MG63 (cell line): ENCODE data around the gene SPRED2. TPM values are rescaled to one million over a fixed set of nuclear protein-coding genes. Genes with fewer than 3 reads are reported as not detected.

Experiments used
- DNase-seq: peaks from one replicate; pipeline ENCODE4 v3.0.0-alpha.2; 2020
- H3K27me3 ChIP-seq: fragments of 250-450 bp; sonication (Bioruptor Pico); 2 replicates; pipeline ENCODE4 v1.5.1; 2020; ENCODE audit warnings: mild to moderate bottlenecking, moderate library complexity
- H3K36me3 ChIP-seq: fragments of 250-450 bp; sonication (Bioruptor Pico); 2 replicates; pipeline ENCODE4 v1.5.1; 2020; ENCODE audit warnings: mild to moderate bottlenecking, moderate library complexity
- H3K4me3 ChIP-seq: fragments of 250-450 bp; sonication (Bioruptor Pico); 2 replicates; pipeline ENCODE4 v1.5.1; 2020; ENCODE audit warnings: mild to moderate bottlenecking, moderate library complexity
- H3K9me3 ChIP-seq: fragments of 250-450 bp; sonication (Bioruptor Pico); 2 replicates; pipeline ENCODE4 v1.5.1; 2020; ENCODE audit warnings: mild to moderate bottlenecking, moderate library complexity
- total RNA-seq: library from RNA; depleted of rRNA; stranded (reverse); fragments of >200 nt; shearing (Covaris generic); gene quantifications from 2 replicates; pipeline ENCODE4 v1.2.3, GENCODE V29; 2014; ENCODE audit warnings: low replicate concordance; rRNA removed

The SPRED2 gene
- total RNA-seq, 1 experiment from 2014 or later: 3.8 TPM

DNA sequence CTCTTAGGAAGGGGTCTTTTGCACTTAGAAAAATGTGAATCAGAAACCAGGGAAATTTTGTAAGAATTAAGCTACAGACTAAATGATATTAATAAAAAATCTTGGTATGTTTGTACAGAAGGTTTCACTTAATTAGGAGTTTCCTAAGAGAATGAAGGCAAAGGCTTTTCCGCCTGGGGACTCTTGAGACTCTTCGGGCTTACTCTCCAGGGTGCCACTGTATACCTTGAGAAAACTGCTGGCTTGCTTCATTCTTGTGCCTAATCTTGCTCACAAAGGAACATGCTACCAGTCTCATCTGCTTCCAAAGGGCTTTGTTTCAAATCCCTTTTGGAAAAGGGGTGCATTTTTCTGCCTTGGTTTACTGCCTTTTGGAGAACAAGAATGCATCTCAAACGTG is 155.3 kb downstream of the SPRED2 start:
- no peak for DNase-seq
- Histone ChIP-seq H3K4me3 (no peak overlapping the region), H3K36me3 (peaks cover 28% of the 10 kb centered on the region), H3K27me3 (no peaks in the 10 kb centered on the region), H3K9me3 (no peaks in the 10 kb centered on the region)

DNA sequence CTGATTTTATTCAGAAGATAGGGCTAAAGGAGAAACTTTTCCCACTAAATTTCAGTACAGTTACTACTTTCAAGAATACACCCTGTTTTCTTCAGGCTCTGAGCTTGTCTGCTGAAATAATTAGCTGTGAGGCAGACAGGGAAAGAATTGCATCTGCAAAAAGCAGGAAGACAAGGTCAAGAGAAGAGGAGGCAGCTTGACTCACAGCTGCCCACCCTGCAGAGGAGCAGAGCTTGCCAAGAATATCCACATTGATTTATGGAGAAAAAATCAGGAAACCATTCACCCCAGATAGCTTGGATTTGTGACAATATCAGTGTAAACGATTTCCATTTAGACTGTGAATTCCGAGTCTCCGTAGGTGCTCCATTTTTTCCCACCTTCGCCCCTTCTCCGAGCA is 155.8 kb downstream of the SPRED2 start:
- Histone ChIP-seq H3K4me3 (no peak overlapping the region), H3K9me3 (no peaks in the 10 kb centered on the region), H3K27me3 (no peaks in the 10 kb centered on the region), H3K36me3 (peaks cover 33% of the 10 kb centered on the region)
- DNase-seq: no peak

DNA sequence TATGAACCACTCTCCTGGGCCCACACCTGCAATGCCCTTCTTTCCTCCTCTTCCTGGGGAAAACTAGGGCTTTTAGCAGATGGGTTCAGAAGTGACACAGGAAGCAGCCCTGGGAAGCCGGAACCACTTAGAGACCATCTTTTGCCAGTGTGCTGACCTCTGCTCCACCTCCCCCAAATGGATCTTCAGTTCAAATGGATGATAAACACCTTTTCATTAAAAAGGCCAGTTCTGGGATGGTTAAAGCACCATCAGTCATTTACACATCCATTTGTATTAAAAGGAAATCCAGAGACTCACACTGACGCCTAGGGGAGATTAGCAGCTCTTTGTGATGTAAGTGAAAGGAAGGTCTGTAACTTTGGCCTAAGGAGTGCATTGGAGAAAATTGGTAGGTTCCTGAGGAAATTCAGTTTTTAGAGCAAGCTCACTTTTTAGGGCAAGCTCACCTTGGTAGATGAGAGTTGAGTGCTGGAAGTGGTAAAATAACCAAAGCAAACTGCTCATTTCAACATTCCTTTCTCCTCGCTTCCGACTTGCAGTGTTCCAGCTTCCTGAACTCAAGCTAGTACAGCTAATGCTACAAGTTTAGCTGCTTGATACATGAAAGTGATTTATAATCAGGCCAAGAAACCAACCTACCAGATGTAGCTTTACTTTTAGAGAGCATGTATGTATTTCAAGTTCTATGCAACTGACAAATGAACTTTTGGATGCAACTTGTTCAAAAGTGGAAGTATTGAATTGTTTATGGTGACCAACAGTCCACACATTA is 157.1 kb downstream of the SPRED2 start:
- Histone ChIP-seq H3K4me3 (no peak overlapping the region), H3K36me3 (peaks cover 41% of the 10 kb centered on the region), H3K9me3 (no peaks in the 10 kb centered on the region), H3K27me3 (no peaks in the 10 kb centered on the region)
- no peak for DNase-seq

DNA sequence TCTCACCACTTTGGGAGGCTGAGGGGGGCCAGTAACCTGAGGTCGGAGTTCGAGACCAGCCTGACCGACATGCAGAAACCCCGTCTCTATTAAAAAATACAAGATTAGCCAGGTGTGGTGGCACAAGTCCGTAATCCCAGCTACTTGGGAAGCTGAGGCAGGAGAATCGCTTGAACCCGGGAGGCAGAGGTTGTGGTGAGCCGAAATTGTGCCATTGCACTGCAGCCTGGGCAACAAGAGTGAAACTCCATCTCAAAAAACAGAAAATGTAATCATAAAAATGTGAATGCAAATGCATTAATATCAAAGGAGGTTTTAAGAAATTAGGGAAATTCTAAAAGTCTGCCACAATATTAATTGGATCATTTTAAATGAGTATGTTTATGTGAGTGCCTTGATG is 159.1 kb downstream of the SPRED2 start:
- no peak for DNase-seq
- Histone ChIP-seq H3K4me3 (no peak overlapping the region), H3K9me3 (no peaks in the 10 kb centered on the region), H3K27me3 (no peaks in the 10 kb centered on the region), H3K36me3 (peaks cover 42% of the 10 kb centered on the region)

DNA sequence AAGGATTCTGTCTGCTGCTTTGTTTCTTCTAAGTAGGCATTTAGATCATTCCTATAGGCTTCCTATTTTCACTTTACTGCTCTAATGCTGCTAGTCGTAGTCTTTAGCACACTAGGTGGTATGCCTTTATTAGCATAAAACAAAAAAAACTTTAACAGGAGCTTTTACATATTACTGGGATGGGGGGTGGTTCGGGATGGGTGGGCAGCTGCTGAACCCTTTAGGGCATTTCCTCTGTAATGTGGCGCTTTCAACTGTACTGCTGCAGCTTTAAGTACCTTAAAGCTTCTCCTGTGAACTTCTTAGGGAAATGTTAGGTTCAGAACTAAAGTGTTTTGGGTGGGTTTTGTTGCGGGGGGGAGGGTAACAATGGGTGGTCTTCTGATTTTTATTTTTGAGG is 163.4 kb downstream of the SPRED2 start:
- Histone ChIP-seq H3K27me3 (no peaks in the 10 kb centered on the region), H3K4me3 (no peak overlapping the region), H3K36me3 (peaks cover 70% of the 10 kb centered on the region), H3K9me3 (no peaks in the 10 kb centered on the region)
- no peak for DNase-seq

DNA sequence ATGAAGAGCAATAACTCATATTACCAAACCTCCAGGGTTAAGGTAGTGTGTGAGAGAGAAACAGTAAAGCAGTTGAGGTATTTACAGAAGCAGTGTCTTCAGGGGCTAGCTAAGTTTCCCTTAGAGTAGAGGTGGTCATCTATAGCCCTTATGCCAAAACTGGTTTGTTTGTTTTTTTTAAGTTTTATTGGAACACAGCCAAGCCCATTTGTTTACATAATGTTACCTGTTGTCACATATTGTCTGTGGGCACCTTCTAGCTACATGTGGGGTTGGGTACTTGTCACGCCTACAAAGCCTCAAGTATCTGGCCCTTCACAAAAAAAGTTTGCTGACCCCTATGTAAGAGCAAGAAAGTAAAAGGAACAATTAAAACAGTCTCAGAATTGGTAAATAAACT is 165.4 kb downstream of the SPRED2 start:
- peaks cover 65% of the 10 kb centered on the region for H3K36me3 ChIP-seq
- DNase-seq: no peak
- no peaks in the 10 kb centered on the region for H3K9me3 ChIP-seq
- no peak overlapping the region for H3K4me3 ChIP-seq
- H3K27me3 ChIP-seq: no peaks in the 10 kb centered on the region

DNA sequence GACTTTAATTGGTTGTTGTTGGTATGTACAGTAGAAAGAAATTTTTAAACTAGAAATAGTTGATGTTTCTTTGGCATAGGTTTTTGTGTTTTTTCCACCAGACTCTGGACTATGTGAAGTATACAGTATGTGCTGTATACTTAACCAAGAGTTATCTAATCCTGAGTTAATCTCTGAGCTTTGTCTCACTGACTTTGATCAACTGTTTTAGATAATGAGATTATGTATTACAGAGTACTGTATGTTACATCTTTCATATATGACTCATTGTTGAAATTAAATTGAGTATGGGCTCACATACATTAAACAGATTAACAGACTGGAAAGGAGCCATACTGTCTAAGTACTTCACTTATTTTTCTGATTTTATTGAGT is 166.7 kb downstream of the SPRED2 start:
- H3K36me3 ChIP-seq: peaks cover 65% of the 10 kb centered on the region
- no peaks in the 10 kb centered on the region for H3K9me3 ChIP-seq
- no peak overlapping the region for H3K4me3 ChIP-seq
- no peaks in the 10 kb centered on the region for H3K27me3 ChIP-seq
- no peak for DNase-seq

DNA sequence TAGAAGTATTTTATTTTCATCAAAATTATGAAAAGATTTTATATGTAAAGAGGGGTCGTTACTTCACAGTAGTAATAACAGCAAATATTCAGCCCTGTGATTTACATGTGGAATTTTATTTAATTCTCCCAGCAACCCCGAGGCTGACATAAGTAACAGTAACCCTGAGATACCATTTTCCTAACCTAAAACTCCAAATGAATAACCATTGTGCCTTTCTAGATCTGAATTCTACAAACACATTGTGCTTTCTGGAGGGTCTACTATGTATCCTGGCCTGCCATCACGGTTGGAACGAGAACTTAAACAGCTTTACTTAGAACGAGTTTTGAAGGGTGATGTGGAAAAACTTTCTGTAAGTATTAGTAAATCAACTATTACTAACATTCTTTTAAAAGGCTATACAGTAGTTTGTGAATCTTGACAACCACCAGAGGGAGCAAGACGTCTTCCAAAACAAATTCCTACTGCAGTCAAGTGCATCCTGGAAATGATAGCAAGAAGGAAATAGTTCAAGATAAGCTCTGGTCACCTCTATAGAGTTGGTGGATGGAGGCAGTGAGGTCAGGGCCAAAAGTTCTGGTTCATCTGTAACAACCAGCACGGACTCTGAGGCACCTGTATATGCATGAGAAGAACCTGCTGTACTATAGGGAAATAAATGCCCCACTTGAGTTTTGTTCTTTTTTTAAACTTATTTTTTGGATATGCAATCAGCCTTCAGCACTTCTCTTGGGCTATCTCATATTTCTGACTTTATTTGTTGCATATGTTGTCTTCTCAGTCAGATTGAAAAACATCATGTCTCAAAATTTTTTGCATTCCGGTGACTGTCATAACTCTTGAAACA is 167.4 kb downstream of the SPRED2 start:
- H3K4me3 ChIP-seq: no peak overlapping the region
- no peaks in the 10 kb centered on the region for H3K27me3 ChIP-seq
- H3K9me3 ChIP-seq: no peaks in the 10 kb centered on the region
- peaks cover 65% of the 10 kb centered on the region for H3K36me3 ChIP-seq
- no peak for DNase-seq

DNA sequence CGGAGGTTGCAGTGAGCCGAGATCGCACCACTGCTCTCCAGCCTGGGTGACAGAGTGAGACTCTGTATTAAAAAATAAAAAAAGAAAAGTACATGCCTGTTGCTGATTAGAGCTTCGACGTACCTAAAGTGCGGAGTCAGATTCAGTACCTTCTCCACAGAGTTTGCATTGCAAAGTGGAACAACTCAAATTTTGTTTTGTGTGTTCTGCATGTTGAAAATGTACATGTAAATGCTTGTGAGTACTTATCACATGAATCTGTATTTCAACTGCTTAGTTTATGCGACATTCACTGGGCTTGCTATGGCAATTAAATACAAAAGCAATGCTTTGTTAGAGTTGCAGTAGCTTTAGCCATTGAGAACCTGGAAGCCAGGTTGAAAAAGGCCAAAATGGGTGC is 168.4 kb downstream of the SPRED2 start:
- Histone ChIP-seq H3K27me3 (no peaks in the 10 kb centered on the region), H3K4me3 (no peak overlapping the region), H3K9me3 (no peaks in the 10 kb centered on the region), H3K36me3 (peaks cover 68% of the 10 kb centered on the region)
- DNase-seq: no peak

DNA sequence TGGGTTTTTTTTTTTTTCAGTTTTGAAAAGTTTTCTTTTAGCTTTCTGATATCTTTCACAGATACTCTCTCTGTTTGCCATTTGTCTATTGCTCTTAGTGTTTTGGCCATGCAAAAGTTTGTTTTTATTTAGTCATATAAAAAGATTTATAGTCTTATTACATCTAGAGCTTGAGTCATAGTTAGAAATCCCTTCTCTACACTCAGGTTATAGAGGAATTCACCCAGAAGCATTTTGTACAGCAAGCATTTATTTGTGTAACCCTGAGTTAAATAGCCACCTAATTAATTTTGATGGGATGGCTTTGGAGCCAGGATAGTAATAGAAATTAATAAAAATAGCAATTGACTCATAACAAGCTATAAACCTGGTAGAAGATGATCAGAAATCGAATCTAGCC is 169.1 kb downstream of the SPRED2 start:
- no peaks in the 10 kb centered on the region for H3K27me3 ChIP-seq
- DNase-seq: no peak
- H3K36me3 ChIP-seq: peaks cover 71% of the 10 kb centered on the region
- H3K4me3 ChIP-seq: no peak overlapping the region
- no peaks in the 10 kb centered on the region for H3K9me3 ChIP-seq

DNA sequence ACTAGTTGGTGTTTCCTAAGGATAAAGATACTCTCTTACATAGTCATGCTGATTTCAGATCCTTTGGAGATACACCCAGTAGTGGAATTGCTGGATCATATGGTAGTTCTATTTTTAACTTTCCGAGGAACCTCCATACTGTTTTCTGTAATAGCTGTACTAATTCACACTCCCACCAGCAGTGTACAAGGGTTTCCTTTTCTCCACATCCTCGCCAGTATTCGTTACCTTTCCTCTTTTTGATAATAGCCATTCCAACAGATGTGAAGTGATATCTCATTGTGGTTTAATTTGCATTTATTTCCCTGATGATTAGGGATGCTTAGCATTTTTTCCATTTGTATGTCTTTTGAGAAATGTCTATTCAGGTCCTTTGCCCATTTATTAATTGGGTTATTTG is 170.7 kb downstream of the SPRED2 start:
- no peaks in the 10 kb centered on the region for H3K27me3 ChIP-seq
- DNase-seq: no peak
- H3K9me3 ChIP-seq: no peaks in the 10 kb centered on the region
- no peak overlapping the region for H3K4me3 ChIP-seq
- H3K36me3 ChIP-seq: peaks cover 62% of the 10 kb centered on the region

Other genes starting within 250 kb of the SPRED2 start
- gene ACTR2, start 204.8 kb downstream of the SPRED2 start, total RNA-seq: 26.9 and 29.4 TPM in 2 replicates